Pulmonary artery endothelial cell (primary cell): ENCODE results near the gene MMP2. TPM values are rescaled to one million over a fixed set of nuclear protein-coding genes. Genes with fewer than 3 reads are reported as not detected.

Experiments used
- DNase-seq: peaks from one replicate; pipeline ENCODE4 v3.0.0-alpha.2; 2011; ENCODE audit warnings: low read depth, low spot score
- total RNA-seq: library from RNA; depleted of rRNA; stranded (reverse); fragments of >200 nt; gene quantifications from 2 replicates; pipeline ENCODE4 v1.2.3, GENCODE V29; 2014

The MMP2 gene
- total RNA-seq, 1 donor from 2014 or later: 214 TPM

DNA sequence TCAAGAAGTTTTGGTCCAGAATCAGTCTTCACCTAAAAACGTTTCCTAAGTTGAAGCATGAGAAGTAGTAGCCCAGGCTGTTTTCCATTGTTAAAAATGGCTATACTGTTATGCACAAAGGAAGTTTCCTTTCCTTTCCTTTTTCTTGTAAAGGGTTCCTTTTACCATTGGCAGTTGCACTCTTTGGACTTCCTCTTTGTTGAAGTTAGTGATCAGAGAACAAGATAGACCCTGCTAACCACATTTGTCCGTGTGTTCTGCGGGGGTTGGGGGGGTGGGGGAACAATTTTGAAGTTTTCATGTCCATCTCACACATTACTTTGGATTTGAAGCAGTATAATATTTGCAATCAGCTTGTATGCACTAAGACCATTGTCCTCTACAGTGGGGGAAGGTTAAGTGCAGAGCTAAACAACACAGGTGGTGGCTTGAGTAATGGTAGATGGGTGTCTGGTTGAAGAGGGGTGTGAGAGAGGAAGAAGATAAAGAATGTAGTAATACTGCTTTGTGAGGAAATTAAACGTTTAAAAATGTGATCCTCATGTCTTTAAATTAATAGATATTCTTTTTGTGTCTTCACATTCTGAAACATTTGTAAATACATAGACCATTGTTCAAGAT is 31.3 kb downstream of the MMP2 start:
- DNase-seq: no peak

DNA sequence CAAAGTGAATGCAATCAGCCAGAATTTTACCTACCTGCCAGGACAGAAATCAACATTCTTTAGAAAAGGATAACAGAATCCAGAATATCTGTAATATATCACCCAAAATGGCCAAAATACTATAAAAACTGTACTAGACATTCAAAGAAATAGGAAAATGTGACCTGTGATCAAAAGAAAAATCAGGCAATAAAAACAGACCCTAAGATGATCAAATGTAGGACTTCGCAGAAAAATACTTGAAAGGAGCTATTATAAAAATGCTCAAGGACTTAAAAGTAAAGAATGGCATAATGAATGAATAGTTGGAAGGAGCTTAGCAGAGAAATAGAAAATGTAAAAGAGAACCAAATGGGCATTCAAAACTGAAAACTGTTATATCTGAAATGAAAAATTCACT is 33.9 kb downstream of the MMP2 start:
- no peak for DNase-seq

DNA sequence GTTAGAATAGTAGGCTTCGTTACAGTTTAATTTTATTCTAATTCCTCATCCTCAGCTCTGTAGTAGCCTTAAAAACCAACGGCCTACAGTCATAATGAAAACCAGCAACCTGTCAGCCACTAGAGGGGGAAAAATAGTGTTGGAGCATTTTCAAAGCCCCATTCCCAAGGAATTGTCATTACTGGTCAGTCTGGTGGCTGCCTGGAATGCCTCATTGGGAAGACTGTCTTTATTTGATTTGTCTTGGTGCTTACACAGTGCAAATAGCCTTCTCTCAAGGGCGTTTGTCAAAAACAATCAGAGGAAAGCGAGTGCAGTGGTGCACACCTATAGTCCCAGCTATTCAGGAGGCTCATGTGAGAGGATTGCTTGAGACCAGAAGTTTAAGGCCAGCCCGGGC is 34.6 kb downstream of the MMP2 start:
- no peak for DNase-seq

DNA sequence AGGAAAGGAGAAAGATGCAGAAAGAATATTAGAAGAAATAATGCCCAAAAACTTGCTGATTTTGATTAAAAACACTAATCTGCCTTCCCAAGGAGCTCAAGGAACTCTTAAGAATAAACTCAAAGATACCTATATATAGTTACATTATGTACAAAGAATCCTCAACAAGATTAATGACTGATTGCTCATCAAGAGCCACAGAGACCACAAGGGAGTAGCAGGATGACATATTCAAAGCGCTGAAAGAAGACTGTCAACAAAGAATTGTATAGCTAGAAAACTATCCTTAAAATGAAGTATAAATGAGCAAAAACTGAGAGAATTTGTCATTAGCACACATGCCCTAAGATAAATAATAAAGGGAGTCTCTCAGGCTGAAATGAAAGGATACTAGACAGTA is 36.1 kb downstream of the MMP2 start:
- no peak for DNase-seq

DNA sequence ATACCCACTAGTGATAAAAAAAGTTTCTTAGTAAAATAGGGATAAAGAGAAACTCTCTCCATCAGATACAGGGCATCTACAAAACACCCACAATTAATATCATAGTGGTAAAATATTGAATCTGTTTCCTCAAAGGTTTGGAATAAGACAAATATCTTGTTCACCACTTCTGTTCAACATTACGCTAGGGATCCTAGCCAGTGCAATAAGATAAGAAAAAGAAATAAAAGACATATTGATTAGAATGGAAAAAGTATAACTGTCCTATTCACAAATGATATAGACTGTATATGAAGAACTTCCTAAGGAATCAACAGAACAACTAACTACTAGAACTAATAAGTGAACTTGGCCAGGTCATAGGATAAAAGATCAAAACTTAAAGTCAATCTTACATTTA is 42.8 kb downstream of the MMP2 start:
- no peak for DNase-seq

DNA sequence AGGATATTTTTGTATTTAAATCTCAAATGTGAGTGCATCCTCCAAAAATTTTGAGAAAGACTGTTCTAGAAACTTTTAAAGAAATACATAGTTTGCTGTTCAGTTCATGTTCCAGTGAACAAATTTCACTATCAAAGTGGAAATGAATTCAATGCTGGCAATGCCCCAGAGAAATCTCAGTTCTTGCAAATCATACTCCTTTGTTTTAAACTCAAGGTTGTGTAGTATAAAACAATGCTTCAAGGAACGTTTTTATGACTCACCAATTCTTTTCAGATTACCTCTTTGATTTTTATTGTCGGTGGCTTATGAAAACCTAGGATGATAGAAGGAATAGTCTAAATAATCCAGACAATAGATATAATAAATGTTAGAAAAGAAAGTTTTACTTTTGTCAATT is 47.4 kb downstream of the MMP2 start:
- DNase-seq: peak; percentile 65

DNA sequence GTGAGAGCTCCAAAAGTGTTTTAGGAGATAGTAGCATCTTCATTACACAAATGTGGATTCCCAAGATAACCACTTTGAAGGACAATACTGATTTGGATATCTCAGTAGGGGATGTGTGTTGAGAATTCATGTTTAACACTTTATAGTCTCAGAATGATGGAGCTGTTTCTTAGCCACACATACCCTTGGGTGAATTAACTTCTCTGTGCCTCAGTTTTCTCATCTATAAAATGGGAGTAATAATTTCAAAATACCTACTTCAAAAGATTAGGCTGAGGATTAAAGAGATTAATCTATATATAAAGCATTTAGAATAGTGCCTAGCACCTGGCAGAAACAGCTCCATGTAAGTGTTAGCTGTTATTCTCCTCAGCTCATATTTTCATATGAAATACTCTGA is 48.9 kb downstream of the MMP2 start:
- no peak for DNase-seq

DNA sequence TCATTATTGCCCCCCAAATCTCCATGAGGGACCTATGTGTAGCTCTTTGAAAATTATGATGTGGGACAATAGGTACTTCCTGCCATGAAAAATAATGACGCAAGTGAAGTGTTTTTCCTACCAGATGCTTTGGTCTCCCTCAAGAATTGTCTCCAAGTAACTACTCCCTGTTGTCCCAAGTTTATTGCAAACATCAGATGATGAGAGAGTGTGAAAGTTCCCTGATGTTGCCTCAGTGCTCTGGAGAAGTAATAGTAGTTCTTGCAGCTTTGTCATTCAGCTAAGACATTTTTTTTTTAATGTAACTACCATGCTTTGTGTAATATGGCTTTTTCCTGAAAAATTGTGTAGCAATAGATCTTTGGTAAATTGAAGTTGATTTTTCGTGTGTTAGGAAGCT is 50.0 kb downstream of the MMP2 start:
- no peak for DNase-seq

DNA sequence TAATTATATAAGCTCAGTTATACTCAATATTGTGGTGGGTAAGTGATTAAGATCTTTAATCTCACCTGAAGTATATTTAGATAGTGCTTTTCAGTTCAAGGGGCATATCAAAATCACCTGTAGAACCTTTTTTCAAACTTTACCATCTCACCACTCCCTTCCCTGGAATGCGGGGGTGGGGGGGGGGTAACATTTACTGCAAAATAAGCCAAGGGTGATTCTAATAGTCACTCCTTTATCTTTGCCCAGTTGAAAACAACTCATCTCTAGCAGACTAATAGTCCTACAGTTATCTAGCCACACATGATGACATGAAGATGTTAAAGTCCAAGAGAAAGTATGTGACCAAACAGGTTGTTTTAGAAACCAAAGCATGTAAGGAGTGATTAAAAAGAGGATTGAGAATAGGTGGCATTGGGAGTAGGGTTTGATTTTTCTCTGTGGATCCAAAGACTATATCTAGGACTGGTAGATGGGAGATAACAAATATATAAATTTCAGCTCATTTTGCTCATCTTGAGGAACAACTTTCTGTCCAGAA is 51.4 kb downstream of the MMP2 start:
- no peak for DNase-seq

DNA sequence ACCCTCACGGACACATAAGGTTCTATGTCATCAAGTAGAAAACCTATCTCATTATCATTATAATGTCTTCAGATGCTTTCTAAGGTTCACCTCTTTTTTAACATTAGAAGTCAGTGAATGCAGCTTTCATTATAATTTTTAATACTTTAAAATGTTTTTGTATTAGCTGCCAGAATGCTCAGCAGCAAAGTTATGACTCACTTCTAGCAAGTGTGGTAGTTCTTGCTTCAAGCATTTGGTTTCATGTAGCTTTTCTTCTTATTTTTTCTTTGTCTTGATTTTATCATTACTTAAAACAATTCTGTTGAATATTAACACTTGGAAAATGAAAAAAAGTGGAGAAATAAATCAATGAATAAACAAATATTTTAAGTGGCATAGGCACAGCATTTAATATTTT is 53.2 kb downstream of the MMP2 start:
- DNase-seq: no peak

DNA sequence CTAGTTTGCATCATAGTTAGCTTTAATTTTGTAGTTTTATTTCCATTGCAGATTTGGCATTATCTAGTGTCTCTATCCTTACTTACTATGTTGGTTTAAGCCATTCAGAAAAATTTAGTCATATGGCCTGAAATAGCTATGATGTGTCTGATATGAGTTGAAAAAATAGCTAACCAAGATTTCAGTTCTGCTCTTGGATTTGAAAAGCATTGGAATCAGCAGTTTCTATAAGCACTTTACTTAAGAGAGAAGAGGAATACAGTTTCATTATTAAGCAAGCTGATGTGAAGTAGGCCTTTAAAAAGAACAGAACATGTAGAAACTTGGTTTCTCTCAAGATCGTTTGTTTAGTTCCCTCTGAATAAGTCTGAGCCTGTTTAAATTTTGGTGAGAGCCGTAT is 55.8 kb downstream of the MMP2 start:
- no peak for DNase-seq

DNA sequence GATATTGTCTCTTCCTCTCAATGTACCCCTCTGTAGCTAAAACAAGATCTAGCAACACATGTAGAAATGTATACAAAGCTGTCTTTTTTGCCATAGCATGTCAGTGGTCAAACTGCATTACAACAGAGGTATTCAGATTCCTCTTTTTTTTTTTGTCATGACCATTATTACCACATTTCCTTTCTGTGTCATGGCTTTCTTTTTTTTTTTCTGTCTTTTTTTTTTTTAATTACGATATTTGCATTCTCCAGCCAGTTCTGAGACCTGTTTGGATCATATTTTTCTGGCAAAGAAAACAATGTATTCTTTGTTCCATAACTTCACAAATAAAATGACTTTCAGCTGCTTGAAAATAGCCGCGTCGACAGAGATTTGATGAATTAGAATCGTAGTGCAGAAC is 60.1 kb downstream of the MMP2 start:
- no peak for DNase-seq

DNA sequence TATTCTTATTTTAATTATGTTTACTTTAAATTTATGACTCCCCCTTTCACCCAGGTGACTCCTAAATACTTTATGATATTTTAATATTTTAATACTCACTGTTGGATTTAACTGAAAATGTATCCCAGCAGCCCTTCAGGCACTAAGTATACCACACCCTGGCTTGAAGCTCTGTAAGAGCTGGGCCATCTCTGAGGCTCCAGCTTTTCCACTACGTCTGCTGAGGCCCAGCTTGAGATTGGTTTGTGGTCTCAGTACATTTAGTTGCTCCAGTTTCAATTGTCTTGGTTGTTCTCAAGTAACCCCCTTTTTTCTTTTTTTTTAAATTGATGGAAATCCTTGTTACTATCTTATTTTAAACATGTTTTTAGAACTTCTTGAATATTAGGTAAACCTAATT is 60.5 kb downstream of the MMP2 start:
- DNase-seq: no peak

DNA sequence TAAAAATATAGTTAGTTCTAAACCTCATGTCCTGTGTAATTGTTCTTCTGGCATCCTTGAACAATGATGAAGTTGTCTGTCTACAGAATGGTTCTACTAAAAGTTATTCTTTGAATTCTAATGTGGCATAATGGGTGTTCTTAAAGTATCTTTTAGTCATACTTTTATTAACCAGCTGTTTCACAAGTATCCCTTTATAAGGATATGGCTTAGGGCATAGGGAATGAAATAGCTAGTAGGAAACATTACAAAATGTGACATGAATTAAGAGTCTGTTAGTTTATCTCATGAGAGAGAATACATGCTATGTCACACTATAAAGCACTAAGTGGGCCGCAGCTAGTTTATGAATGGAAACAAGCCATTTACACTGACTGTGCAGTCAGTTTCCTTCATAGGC is 61.2 kb downstream of the MMP2 start:
- no peak for DNase-seq

DNA sequence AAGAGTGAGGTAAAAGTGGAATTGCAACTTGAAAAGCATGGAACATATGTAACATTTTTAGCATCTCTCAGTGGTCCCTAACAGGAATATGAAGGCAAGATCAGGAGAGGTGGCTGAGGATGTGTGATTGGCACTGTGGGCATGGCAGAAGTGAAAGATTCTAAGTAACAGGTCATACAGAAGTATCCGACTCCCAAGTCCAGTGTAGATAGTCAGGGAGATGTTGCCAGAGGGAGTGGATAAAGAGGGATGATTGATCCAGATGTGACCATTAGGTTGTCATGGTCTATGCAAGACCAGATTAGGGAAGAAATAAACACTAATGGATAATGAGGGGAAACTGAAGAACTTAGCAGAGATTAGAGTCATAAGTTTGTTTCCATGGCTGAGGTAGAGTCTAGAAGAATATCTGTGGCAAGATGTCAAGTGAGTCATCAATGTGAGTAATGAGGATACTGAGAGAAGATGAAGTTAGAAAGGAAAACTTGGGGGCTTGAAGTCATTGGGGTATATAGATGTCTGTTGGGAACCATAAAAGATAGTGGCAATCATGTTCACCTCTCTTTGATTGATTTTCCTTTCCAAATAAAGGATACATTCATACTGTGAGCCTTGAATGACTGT is 63.6 kb downstream of the MMP2 start:
- DNase-seq: no peak

DNA sequence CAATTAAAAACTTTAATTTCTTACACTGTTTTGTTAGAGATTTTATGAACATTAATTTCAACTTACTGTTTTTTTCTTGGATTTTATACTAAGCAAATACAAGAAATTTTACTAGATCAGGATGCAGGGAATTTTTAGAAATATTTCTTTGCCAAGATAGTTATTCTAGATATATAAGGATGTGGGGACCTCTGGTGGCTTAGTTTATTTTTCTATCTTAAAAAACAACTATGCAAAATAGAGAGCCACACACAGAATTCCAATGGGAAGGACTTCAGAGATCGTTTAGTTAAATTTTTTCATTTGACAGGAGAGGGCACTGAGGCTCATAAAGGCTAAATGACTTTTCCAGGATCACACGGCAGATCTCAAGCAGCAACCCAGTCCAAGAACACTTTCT is 64.5 kb downstream of the MMP2 start:
- DNase-seq: no peak

DNA sequence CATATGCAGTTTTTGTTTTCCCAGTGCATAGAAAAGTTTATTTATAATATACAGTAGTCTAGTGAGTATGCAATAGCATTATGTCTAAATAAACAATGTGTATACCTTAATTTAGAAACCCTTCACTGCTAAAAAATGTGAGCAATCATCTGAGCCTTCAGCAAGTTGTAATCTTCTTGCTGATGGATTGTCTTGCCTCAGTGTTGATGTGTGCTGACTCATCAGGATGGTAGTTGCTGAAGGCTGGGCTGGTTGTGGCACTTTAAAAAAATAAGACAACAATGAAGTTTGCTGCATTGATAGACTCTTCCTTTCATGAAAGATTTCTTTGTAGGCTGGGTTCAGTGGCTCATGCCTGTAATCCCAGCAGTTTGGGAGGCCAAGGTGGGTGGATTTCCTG is 73.6 kb downstream of the MMP2 start:
- DNase-seq: peak; percentile 40

DNA sequence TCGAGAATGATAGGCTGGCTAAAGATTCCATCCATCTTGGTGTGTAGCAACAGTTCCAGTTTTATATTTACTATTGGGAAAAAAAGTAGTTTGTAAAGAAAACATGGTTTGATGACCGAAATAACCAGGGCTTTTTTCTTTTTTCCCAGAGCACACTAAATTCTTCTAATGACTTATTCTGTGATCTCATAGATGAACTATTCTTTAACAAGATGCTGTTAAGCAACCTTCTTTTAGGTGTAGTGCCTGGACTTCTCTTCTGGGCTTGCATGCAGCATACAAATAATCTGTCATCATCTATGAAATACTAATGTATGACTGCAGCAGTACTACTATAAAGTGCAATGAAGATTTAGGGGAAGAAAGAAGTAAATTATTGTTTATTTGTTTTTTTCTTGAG is 76.4 kb downstream of the MMP2 start:
- DNase-seq: no peak

Other genes with a start within 250 kb of the MMP2 start
- gene IRX6, start 155.0 kb upstream of the MMP2 start, total RNA-seq: not detected in 2 replicates
- 22.9 and 46.5 TPM in 2 replicates for gene LPCAT2, start 29.9 kb downstream of the MMP2 start, total RNA-seq
- 0.66 and 1.9 TPM in 2 replicates for gene CAPNS2, start 87.5 kb downstream of the MMP2 start, total RNA-seq
- gene SLC6A2, start 176.8 kb downstream of the MMP2 start, total RNA-seq: not detected in 2 replicates